H1 (cell line): Measurements from ENCODE around the gene INPP4B. TPM values are rescaled to one million over a fixed set of nuclear protein-coding genes. Genes with fewer than 3 reads are reported as not detected.

Experiments
- CTCF ChIA-PET: fragments of 300-600 bp; sonication (Branson Sonifier 250); formaldehyde crosslinking; loops from one replicate; lab custom pipeline; 2021; ENCODE audit not compliant: partially characterized antibody; lab: Charles Lee
- POLR2A ChIA-PET: fragments of 300-600 bp; sonication (Branson Sonifier 250); formaldehyde crosslinking; loops from one replicate; lab custom pipeline; 2021; ENCODE audit warnings: inconsistent platforms; ENCODE audit not compliant: partially characterized antibody; lab: Charles Lee
- DNase-seq, 2 experiments: peaks; one replicate each; pipeline versions ENCODE4 v3.0.0 to v3.0.0-alpha.2; 2010 to 2022; ENCODE audit warnings: low spot score in 2 of 2, low read depth in 1 of 2, mixed read lengths in 1 of 2
- FAIRE-seq: peaks from 2 replicates; lab custom pipeline; 2011; peaks lifted over from hg19 to GRCh38; lab: Jason Lieb, UNC
- H2AFZ ChIP-seq: 2 replicates; pipeline ENCODE4 v1.8.1; 2012; ENCODE audit warnings: low read length, inconsistent platforms
- H2AK5ac ChIP-seq: 2 replicates; pipeline ENCODE4 v1.6.1; 2013; ENCODE audit warnings: low read depth, low read length
- H2BK120ac ChIP-seq: replicated peaks from 2 replicates; pipeline ENCODE3; 2013; ENCODE audit warnings: low read depth, low read length, inconsistent platforms
- H2BK12ac ChIP-seq: 2 replicates; pipeline ENCODE4 v1.6.1; 2013; ENCODE audit warnings: low read depth, low read length
- H2BK15ac ChIP-seq: 2 replicates; pipeline ENCODE4 v1.6.1; 2013; ENCODE audit warnings: low read length
- H2BK20ac ChIP-seq: 2 replicates; pipeline ENCODE4 v1.6.1; 2013; ENCODE audit warnings: low read length
- H2BK5ac ChIP-seq: 2 replicates; pipeline ENCODE4 v1.6.1; 2013; ENCODE audit warnings: low read depth, low read length
- H3K14ac ChIP-seq: 2 replicates; pipeline ENCODE4 v1.6.1; 2013; ENCODE audit warnings: inconsistent platforms; ENCODE audit not compliant: insufficient read length
- H3K18ac ChIP-seq: 2 replicates; pipeline ENCODE4 v1.6.1; 2013; ENCODE audit warnings: low read length; ENCODE audit errors: extremely low read depth
- H3K23ac ChIP-seq: 2 replicates; pipeline ENCODE4 v1.6.1; 2013; ENCODE audit warnings: inconsistent platforms; ENCODE audit not compliant: insufficient read length
- H3K23me2 ChIP-seq: 2 replicates; pipeline ENCODE4 v1.6.1; 2013; ENCODE audit warnings: low read depth, low read length
- H3K27ac ChIP-seq: 2 replicates; pipeline ENCODE4 v1.6.1; 2011; ENCODE audit warnings: low read depth, low read length, inconsistent platforms
- H3K27me3 ChIP-seq, 4 experiments: replicated peaks in 1 of 4; 1 replicate in 1 of 4; 2 replicates in 3 of 4; pipeline versions ENCODE4 v1.6.1 to v1.8.1; 2011 to 2013; ENCODE audit warnings: low read length in 3 of 4, mild to moderate bottlenecking in 3 of 4, inconsistent platforms in 2 of 4, mixed read lengths in 2 of 4, moderate library complexity in 1 of 4; ENCODE audit not compliant: control insufficient read depth in 3 of 4, insufficient read depth in 3 of 4; ENCODE audit errors: extremely low read depth in 1 of 4
- H3K36me3 ChIP-seq, 4 experiments: 2 replicates each; pipeline versions ENCODE4 v1.6.1 to v1.8.1; 2011 to 2013; ENCODE audit warnings: mild to moderate bottlenecking in 4 of 4, low read length in 3 of 4, moderate library complexity in 2 of 4, control low read depth in 1 of 4, inconsistent platforms in 1 of 4; ENCODE audit not compliant: insufficient read depth in 4 of 4, control insufficient read depth in 2 of 4
- H3K4ac ChIP-seq: replicated peaks from 2 replicates; pipeline ENCODE3; 2013; ENCODE audit warnings: low read length, low read depth, mixed read lengths, inconsistent platforms; ENCODE audit not compliant: insufficient read length
- H3K4me1 ChIP-seq, 4 experiments: replicated peaks in 1 of 4; 1 replicate in 1 of 4; 2 replicates in 3 of 4; pipeline versions ENCODE4 v1.6.1 to v1.8.1; 2011 to 2013; ENCODE audit warnings: low read length in 3 of 4, inconsistent platforms in 2 of 4, mixed read lengths in 1 of 4; ENCODE audit not compliant: insufficient read depth in 4 of 4, control insufficient read depth in 3 of 4
- H3K4me2 ChIP-seq, 2 experiments: 2 replicates each; pipeline versions ENCODE4 v1.6.1 to v1.8.1; 2011 to 2013; ENCODE audit warnings: low read depth in 2 of 2, low read length in 2 of 2, control low read depth in 1 of 2, inconsistent platforms in 1 of 2, mild to moderate bottlenecking in 1 of 2; ENCODE audit not compliant: insufficient read depth in 1 of 2
- H3K4me3 ChIP-seq, 4 experiments: fragments of 200-600, 300-600 bp in 1 of 4; sonication (generic), shearing (Covaris generic), sonication (Bioruptor Twin) in 1 of 4; 2 replicates each; pipeline versions ENCODE4 v1.5.1 to v1.8.1; 2011 to 2016; ENCODE audit warnings: low read length in 4 of 4, low read depth in 3 of 4, control low read depth in 2 of 4, inconsistent platforms in 2 of 4, mild to moderate bottlenecking in 2 of 4, mixed read lengths in 1 of 4, moderate library complexity in 1 of 4; ENCODE audit not compliant: insufficient read depth in 2 of 4; ENCODE audit errors: extremely low read depth in 1 of 4
- H3K56ac ChIP-seq: replicated peaks from 2 replicates; pipeline ENCODE3; 2013; ENCODE audit warnings: low read depth, mild to moderate bottlenecking, mixed read lengths, low read length, inconsistent platforms; ENCODE audit not compliant: insufficient read length
- H3K79me1 ChIP-seq: 2 replicates; pipeline ENCODE4 v1.6.1; 2013; ENCODE audit warnings: low read depth, low read length, control low read depth
- H3K79me2 ChIP-seq, 2 experiments: 2 replicates each; pipeline versions ENCODE4 v1.6.1 to v1.8.1; 2012 to 2013; ENCODE audit warnings: low read length in 2 of 2, mild to moderate bottlenecking in 2 of 2, inconsistent platforms in 1 of 2; ENCODE audit not compliant: insufficient read depth in 2 of 2, control insufficient read depth in 1 of 2
- H3K9ac ChIP-seq, 4 experiments: replicated peaks in 1 of 4; 1 replicate in 1 of 4; 2 replicates in 3 of 4; pipeline versions ENCODE4 v1.6.1 to v1.8.1; 2011 to 2013; ENCODE audit warnings: low read depth in 3 of 4, low read length in 3 of 4, control low read depth in 2 of 4, mild to moderate bottlenecking in 2 of 4, moderate library complexity in 2 of 4, inconsistent platforms in 1 of 4; ENCODE audit errors: extremely low read depth in 1 of 4
- H3K9me3 ChIP-seq, 2 experiments: 2 replicates each; pipeline versions ENCODE4 v1.6.1 to v1.8.1; 2012 to 2013; ENCODE audit warnings: mild to moderate bottlenecking in 2 of 2, moderate library complexity in 2 of 2, control low read depth in 1 of 2, inconsistent platforms in 1 of 2, low read depth in 1 of 2, low read length in 1 of 2, mixed read lengths in 1 of 2; ENCODE audit not compliant: insufficient read depth in 2 of 2
- H4K20me1 ChIP-seq, 2 experiments: replicated peaks in 1 of 2; 2 replicates each; pipeline versions ENCODE3 to v1.8.1; 2011 to 2013; ENCODE audit warnings: inconsistent platforms in 2 of 2, low read length in 2 of 2, mild to moderate bottlenecking in 1 of 2; ENCODE audit not compliant: insufficient read depth in 2 of 2, control insufficient read depth in 1 of 2
- H4K5ac ChIP-seq: 2 replicates; pipeline ENCODE4 v1.6.1; 2013; ENCODE audit warnings: low read length, low read depth, mixed read lengths, inconsistent platforms; ENCODE audit not compliant: insufficient read length
- H4K8ac ChIP-seq: 2 replicates; pipeline ENCODE4 v1.8.0; 2013; ENCODE audit warnings: mild to moderate bottlenecking, moderate library complexity, low read length, inconsistent platforms; ENCODE audit not compliant: insufficient read depth; ENCODE audit errors: extremely low read depth
- H4K91ac ChIP-seq: replicated peaks from 2 replicates; pipeline ENCODE3; 2013; ENCODE audit warnings: low read length, mixed read lengths, inconsistent platforms; ENCODE audit not compliant: insufficient read length
- ATF3 ChIP-seq: IDR thresholded peaks from 2 replicates; pipeline ENCODE4 v1.6.1; 2011; ENCODE audit warnings: low read depth, mild to moderate bottlenecking, low read length; ENCODE audit not compliant: insufficient read depth
- CBX8 ChIP-seq: fragments of 300-800, 300-1000 bp; sonication (generic); IDR thresholded peaks from 2 replicates; pipeline ENCODE4 v1.7.1; 2016; ENCODE audit warnings: low read depth, low read length, borderline replicate concordance
- CHD1 ChIP-seq: IDR thresholded peaks from 2 replicates; pipeline ENCODE4 v1.6.1; 2012; ENCODE audit warnings: low read depth, low read length, improper control_type of control experiment
- FOSL1 ChIP-seq: IDR thresholded peaks from 2 replicates; pipeline ENCODE4 v1.6.1; 2011; ENCODE audit warnings: mild to moderate bottlenecking, low read depth, low read length, moderate library complexity; ENCODE audit not compliant: insufficient read depth
- MAFK ChIP-seq: IDR thresholded peaks from 2 replicates; pipeline ENCODE4 v1.6.1; 2012; ENCODE audit warnings: low read depth, mild to moderate bottlenecking, improper control_type of control experiment, low read length
- NRF1 ChIP-seq: IDR thresholded peaks from 2 replicates; pipeline ENCODE4 v1.6.1; 2011; ENCODE audit warnings: mild to moderate bottlenecking, low read depth, low read length, improper control_type of control experiment
- PHF8 ChIP-seq: fragments of 200-600 bp; sonication (generic); conservative IDR thresholded peaks from 2 replicates; pipeline ENCODE4 v1.7.1; 2012; ENCODE audit warnings: low read depth, mild to moderate bottlenecking, inconsistent platforms, low read length, moderate library complexity
- POLR2A ChIP-seq, 2 experiments: IDR thresholded peaks; 1 replicate in 1 of 2; 2 replicates in 1 of 2; pipeline ENCODE4 v1.6.1; 2011; ENCODE audit warnings: low read depth in 2 of 2, low read length in 2 of 2, mild to moderate bottlenecking in 2 of 2; ENCODE audit errors: control extremely low read depth in 1 of 2
- POLR2AphosphoS5 ChIP-seq: IDR thresholded peaks from 2 replicates; pipeline ENCODE4 v1.6.1; 2011; ENCODE audit warnings: low read depth, low read length
- POU5F1 ChIP-seq: IDR thresholded peaks from 2 replicates; pipeline ENCODE4 v1.6.1; 2011; ENCODE audit warnings: low read depth, mild to moderate bottlenecking, low read length, moderate library complexity
- RBBP5 ChIP-seq: IDR thresholded peaks from 2 replicates; pipeline ENCODE4 v1.7.1; 2012; ENCODE audit warnings: low read depth, mild to moderate bottlenecking, inconsistent platforms, low read length, moderate library complexity, borderline replicate concordance
- RFX5 ChIP-seq: IDR thresholded peaks from 2 replicates; pipeline ENCODE4 v1.6.1; 2011; ENCODE audit warnings: low read depth, low read length, improper control_type of control experiment, borderline replicate concordance
- YY1 ChIP-seq: IDR thresholded peaks from 2 replicates; pipeline ENCODE4 v1.6.1; 2011; ENCODE audit warnings: low read depth, mild to moderate bottlenecking, low read length
- ZNF274 ChIP-seq: IDR thresholded peaks from 2 replicates; pipeline ENCODE4 v1.7.0; 2012; ENCODE audit warnings: low read length, borderline replicate concordance; ENCODE audit errors: extremely low read depth
- WGBS, 2 experiments: shearing (Covaris generic) in 1 of 2; methylation state at CpG; one replicate each; pipeline versions ENCODE4 v1.1.6 to v1.1.7; 2013 to 2015; ENCODE audit warnings: low lambda C conversion rate in 2 of 2, mixed read lengths in 2 of 2, inconsistent platforms in 1 of 2, low coverage in 1 of 2, missing lambda C conversion rate in 1 of 2; ENCODE audit not compliant: insufficient replicate concordance in 2 of 2, insufficient coverage in 1 of 2, insufficient read length in 1 of 2; ENCODE audit errors: extremely low coverage in 1 of 2, missing lambda C conversion rate in 1 of 2; 5-methylcytosine and 5-hydroxymethylcytosine counted together
- polyA plus RNA-seq, 7 experiments: library from polyadenylated mRNA; depleted of rRNA in 3 of 7; stranded (reverse) in 5 of 7; unstranded in 2 of 7; fragments of >200 nt in 5 of 7; fragments of 200-250 nt in 2 of 7; gene quantifications; 1 replicate in 5 of 7; 2 replicates in 1 of 7; 4 replicates in 1 of 7; pipeline versions ENCODE4 v1.2.1 to v1.2.3, GENCODE V29; 2011 to 2013; ENCODE audit warnings: missing spikeins in 2 of 7, mixed read lengths in 2 of 7
- total RNA-seq: library from RNA; stranded (reverse); fragmentation: NEBNext Ultra II Directional; extraction: Animal tissue kit (Norgen Biotek cat#: 25700); gene quantifications from 2 replicates; pipeline ENCODE4 v1.2.1, GENCODE V29; 2021
- TF ChIP-seq, protein P1 (sequence below): IDR thresholded peaks from 2 replicates; pipeline ENCODE4 v1.6.1; 2012; ENCODE audit warnings: inconsistent platforms

The INPP4B gene
- total and polyA plus RNA-seq, 2 of the 8 experiments (the other 6 are each of a cell fraction or from before 2014, with no cell fraction given), result 0.11 to 0.54 TPM

DNA sequence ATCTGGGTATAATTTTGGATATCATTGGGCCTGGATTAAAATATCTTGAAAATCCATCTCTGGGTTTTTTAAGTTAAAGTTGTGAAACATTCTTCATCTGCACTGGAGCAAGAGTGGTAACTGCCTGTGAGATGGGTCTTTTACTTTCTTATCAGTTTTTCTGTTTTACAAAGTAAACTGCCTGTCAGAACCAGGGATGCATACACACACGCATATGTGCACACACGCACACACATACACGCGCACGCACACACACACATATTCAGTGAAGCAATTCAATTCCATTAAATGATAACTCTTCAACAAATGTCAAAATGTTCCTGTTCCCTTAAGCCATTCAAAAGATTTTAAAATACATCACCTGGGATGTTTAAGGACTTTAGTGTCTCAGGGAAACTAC is 515.8 kb downstream of the INPP4B start:
- Histone ChIP-seq H4K8ac (no peak overlapping the region), H3K9ac (no peak overlapping the region), H3K4me2 (no peak overlapping the region), H3K9me3 (no peaks in the 10 kb centered on the region), H4K5ac (no peak overlapping the region), H3K36me3 (no peaks in the 10 kb centered on the region), H3K23me2 (no peaks in the 10 kb centered on the region), H2AK5ac (no peak overlapping the region), H3K4me3 (no peak overlapping the region), H3K79me2 (no peaks in the 10 kb centered on the region), H3K23ac (no peak overlapping the region), H3K18ac (no peak overlapping the region), H2BK5ac (no peak overlapping the region), H2BK120ac (no peak overlapping the region), H3K27ac (no peak overlapping the region), H3K79me1 (no peaks in the 10 kb centered on the region), H4K91ac (no peak overlapping the region), H3K4me1 (no peaks in the 10 kb centered on the region), H3K4ac (no peak overlapping the region), H2BK12ac (no peak overlapping the region), H3K56ac (no peak overlapping the region), H2BK20ac (no peak overlapping the region), H2AFZ (no peak overlapping the region), H2BK15ac (no peak overlapping the region), H3K14ac (no peak overlapping the region), H4K20me1 (no peaks in the 10 kb centered on the region), H3K27me3 (no peaks in the 10 kb centered on the region)
- ChIA-PET CTCF (no interaction called here), POLR2A (no interaction called here)
- 96% methylated on average over 5 of the region's 5 CpGs; no CpG with 5 or more reads in 1 of the 2 experiments for WGBS, 2 experiments
- FAIRE-seq (no peak), DNase-seq (no peak)
- no peak for TF ChIP-seq FOSL1
- TF ChIP-seq, protein P1, sequence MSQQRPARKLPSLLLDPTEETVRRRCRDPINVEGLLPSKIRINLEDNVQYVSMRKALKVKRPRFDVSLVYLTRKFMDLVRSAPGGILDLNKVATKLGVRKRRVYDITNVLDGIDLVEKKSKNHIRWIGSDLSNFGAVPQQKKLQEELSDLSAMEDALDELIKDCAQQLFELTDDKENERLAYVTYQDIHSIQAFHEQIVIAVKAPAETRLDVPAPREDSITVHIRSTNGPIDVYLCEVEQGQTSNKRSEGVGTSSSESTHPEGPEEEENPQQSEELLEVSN, result no peak
- no peak for TF ChIP-seq CHD1
- TF ChIP-seq RFX5, result no peak
- no peak for TF ChIP-seq POLR2AphosphoS5
- no peak for TF ChIP-seq YY1
- no peak for TF ChIP-seq CBX8
- TF ChIP-seq POU5F1, result no peak
- TF ChIP-seq ATF3, result no peak
- TF ChIP-seq ZNF274, result no peak
- no peak for TF ChIP-seq POLR2A (IDR thresholded peaks at IDR 0.05; ENCODE audit: control extremely low read depth in 1 of 2, low read depth in 2 of 2, low read length in 2 of 2)
- TF ChIP-seq NRF1, result no peak
- TF ChIP-seq PHF8, result no peak
- TF ChIP-seq RBBP5, result no peak
- no peak for TF ChIP-seq MAFK
